SK-N-SH treated with all-trans-retinoic acid at 6 μM for 48 hours (cell line): Measurements from ENCODE around the gene OGN.

Source experiments
- ATAC-seq: fragments of 200-7000 bp; cut with Tn5 transposase; 3 replicates; pipeline ENCODE4 v1.9.1; 2020; ENCODE audit warnings: mild to moderate bottlenecking, moderate library complexity
- ARNTL ChIP-seq: fragments of 450-650 bp; formaldehyde crosslinking; IDR thresholded peaks from 2 replicates; pipeline ENCODE4 v1.5.0; 2020; ENCODE audit warnings: low read depth, mild to moderate bottlenecking, moderate library complexity, borderline replicate concordance
- BACH2 ChIP-seq: fragments of 250-450 bp; sonication (Bioruptor Pico); IDR thresholded peaks from 2 replicates; pipeline ENCODE4 v1.9.0; 2021; ENCODE audit warnings: mild to moderate bottlenecking, borderline replicate concordance
- CSDC2 ChIP-seq: fragments of 250-450 bp; sonication (Bioruptor Pico); IDR thresholded peaks from 2 replicates; pipeline ENCODE4 v1.5.0; 2020; ENCODE audit warnings: mild to moderate bottlenecking, moderate library complexity
- CSRNP3 ChIP-seq: fragments of 250-450 bp; sonication (Bioruptor Pico); IDR thresholded peaks from 2 replicates; pipeline ENCODE4 v1.5.1; 2021; ENCODE audit warnings: mild to moderate bottlenecking, moderate library complexity
- ESRRG ChIP-seq: fragments of 250-450 bp; sonication (Bioruptor Pico); IDR thresholded peaks from 2 replicates; pipeline ENCODE4 v1.6.1; 2021; ENCODE audit warnings: mild to moderate bottlenecking
- GLIS3 ChIP-seq: fragments of 250-450 bp; sonication (Bioruptor Pico); IDR thresholded peaks from 2 replicates; pipeline ENCODE4 v1.5.0; 2020; ENCODE audit warnings: mild to moderate bottlenecking, moderate library complexity
- ISL1 ChIP-seq: fragments of 250-450 bp; sonication (Bioruptor Pico); IDR thresholded peaks from 2 replicates; pipeline ENCODE4 v2.1.2; 2022; ENCODE audit warnings: mild to moderate bottlenecking, moderate library complexity
- OSR1 ChIP-seq: fragments of 250-450 bp; sonication (Bioruptor Pico); IDR thresholded peaks from 2 replicates; pipeline ENCODE4 v1.8.0; 2022; ENCODE audit warnings: moderate library complexity, mild to moderate bottlenecking, inconsistent platforms
- PPARA ChIP-seq: fragments of 250-450 bp; sonication (Bioruptor Pico); IDR thresholded peaks from 2 replicates; pipeline ENCODE4 v1.5.0; 2020; ENCODE audit warnings: mild to moderate bottlenecking, borderline replicate concordance
- RARB ChIP-seq: fragments of 250-450 bp; sonication (Bioruptor Pico); IDR thresholded peaks from 2 replicates; pipeline ENCODE4 v1.8.0; 2021; ENCODE audit warnings: mild to moderate bottlenecking, moderate library complexity
- SNAI2 ChIP-seq: fragments of 250-450 bp; sonication (Bioruptor Pico); IDR thresholded peaks from 2 replicates; pipeline ENCODE4 v1.5.0; 2020; ENCODE audit warnings: mild to moderate bottlenecking, moderate library complexity
- TCF4 ChIP-seq: fragments of 250-450 bp; sonication (Bioruptor Pico); IDR thresholded peaks from 2 replicates; pipeline ENCODE4 v1.8.0; 2021; ENCODE audit warnings: mild to moderate bottlenecking, moderate library complexity, borderline replicate concordance
- TOX ChIP-seq: fragments of 250-450 bp; sonication (Bioruptor Pico); IDR thresholded peaks from 2 replicates; pipeline ENCODE4 v1.8.0; 2021; ENCODE audit warnings: mild to moderate bottlenecking, moderate library complexity, borderline replicate concordance
- ZC3H10 ChIP-seq: fragments of 250-450 bp; sonication (Bioruptor Pico); IDR thresholded peaks from 2 replicates; pipeline ENCODE4 v1.5.1; 2021; ENCODE audit warnings: mild to moderate bottlenecking, moderate library complexity
- ZFP3 ChIP-seq: fragments of 250-450 bp; sonication (Bioruptor Pico); IDR thresholded peaks from 2 replicates; pipeline ENCODE4 v1.5.0; 2020; ENCODE audit warnings: mild to moderate bottlenecking, moderate library complexity
- ZFP30 ChIP-seq: fragments of 450-650 bp; formaldehyde crosslinking; IDR thresholded peaks from 2 replicates; pipeline ENCODE4 v1.5.0; 2022; ENCODE audit warnings: mild to moderate bottlenecking, moderate library complexity
- ZNF565 ChIP-seq: fragments of 450-650 bp; formaldehyde crosslinking; conservative IDR thresholded peaks from 2 replicates; pipeline ENCODE4 v1.5.0; 2020; ENCODE audit warnings: low read depth, mild to moderate bottlenecking, moderate library complexity
- ZNF70 ChIP-seq: fragments of 450-650 bp; formaldehyde crosslinking; IDR thresholded peaks from 2 replicates; pipeline ENCODE4 v1.5.0; 2020; ENCODE audit warnings: mild to moderate bottlenecking, moderate library complexity
- ZNF8 ChIP-seq: fragments of 450-650 bp; formaldehyde crosslinking; IDR thresholded peaks from 2 replicates; pipeline ENCODE4 v1.5.0; 2020; ENCODE audit warnings: mild to moderate bottlenecking, moderate library complexity
- TF ChIP-seq, protein P1 (sequence below): fragments of 250-450 bp; sonication (Bioruptor Pico); IDR thresholded peaks from 2 replicates; pipeline ENCODE4 v1.5.0; 2020; ENCODE audit warnings: mild to moderate bottlenecking, moderate library complexity

OGN gene, protein sequence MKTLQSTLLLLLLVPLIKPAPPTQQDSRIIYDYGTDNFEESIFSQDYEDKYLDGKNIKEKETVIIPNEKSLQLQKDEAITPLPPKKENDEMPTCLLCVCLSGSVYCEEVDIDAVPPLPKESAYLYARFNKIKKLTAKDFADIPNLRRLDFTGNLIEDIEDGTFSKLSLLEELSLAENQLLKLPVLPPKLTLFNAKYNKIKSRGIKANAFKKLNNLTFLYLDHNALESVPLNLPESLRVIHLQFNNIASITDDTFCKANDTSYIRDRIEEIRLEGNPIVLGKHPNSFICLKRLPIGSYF

GRCh38 chr9:92404042-92404836 is at the start of gene OGN:
Gene OGN (minus strand): TSS chr9:92404578. CDS start chr9:92403407, 1,171 bp downstream.
- ATAC-seq: peak; percentile 81
- TF ChIP-seq SNAI2 (CRISPR knock-in tag) (no peak), RARB (no peak), CSDC2 (no peak), ARNTL (CRISPR knock-in tag) (no peak), GLIS3 (no peak), BACH2 (CRISPR knock-in tag) (no peak), ZNF8 (no peak), ZFP3 (CRISPR knock-in tag) (no peak), ISL1 (CRISPR knock-in tag) (no peak), ZNF70 (CRISPR knock-in tag) (no peak)
- TF ChIP-seq, protein P1, sequence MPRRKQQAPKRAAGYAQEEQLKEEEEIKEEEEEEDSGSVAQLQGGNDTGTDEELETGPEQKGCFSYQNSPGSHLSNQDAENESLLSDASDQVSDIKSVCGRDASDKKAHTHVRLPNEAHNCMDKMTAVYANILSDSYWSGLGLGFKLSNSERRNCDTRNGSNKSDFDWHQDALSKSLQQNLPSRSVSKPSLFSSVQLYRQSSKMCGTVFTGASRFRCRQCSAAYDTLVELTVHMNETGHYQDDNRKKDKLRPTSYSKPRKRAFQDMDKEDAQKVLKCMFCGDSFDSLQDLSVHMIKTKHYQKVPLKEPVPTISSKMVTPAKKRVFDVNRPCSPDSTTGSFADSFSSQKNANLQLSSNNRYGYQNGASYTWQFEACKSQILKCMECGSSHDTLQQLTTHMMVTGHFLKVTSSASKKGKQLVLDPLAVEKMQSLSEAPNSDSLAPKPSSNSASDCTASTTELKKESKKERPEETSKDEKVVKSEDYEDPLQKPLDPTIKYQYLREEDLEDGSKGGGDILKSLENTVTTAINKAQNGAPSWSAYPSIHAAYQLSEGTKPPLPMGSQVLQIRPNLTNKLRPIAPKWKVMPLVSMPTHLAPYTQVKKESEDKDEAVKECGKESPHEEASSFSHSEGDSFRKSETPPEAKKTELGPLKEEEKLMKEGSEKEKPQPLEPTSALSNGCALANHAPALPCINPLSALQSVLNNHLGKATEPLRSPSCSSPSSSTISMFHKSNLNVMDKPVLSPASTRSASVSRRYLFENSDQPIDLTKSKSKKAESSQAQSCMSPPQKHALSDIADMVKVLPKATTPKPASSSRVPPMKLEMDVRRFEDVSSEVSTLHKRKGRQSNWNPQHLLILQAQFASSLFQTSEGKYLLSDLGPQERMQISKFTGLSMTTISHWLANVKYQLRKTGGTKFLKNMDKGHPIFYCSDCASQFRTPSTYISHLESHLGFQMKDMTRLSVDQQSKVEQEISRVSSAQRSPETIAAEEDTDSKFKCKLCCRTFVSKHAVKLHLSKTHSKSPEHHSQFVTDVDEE (CRISPR knock-in tag): no peak

DNA sequence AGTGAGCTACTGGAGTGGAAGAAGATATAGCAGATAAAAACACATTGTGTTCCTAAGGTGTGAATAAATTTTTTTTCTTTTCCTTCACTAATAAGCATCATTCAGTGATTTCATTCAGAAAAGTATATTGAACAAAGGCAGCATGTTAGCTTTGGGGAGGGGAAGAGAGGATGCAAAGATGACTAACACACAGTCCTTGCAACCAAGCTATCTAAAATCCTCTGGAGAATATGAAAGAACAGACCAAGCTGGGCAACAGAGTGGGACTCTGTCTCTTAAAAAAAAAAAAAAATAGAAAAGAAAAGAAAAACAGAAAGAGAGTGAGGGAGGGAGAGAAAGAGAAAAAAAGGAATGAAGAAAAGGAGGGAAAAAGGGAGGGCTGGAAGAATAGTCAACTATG is 42.2 kb upstream of the OGN start:
- ATAC-seq: no peak
- no peak for TF ChIP-seq SNAI2 (CRISPR knock-in tag)
- no peak for TF ChIP-seq ZNF8
- no peak for TF ChIP-seq ZNF565
- no peak for TF ChIP-seq TCF4 (CRISPR knock-in tag)
- TF ChIP-seq ZNF70 (CRISPR knock-in tag): no peak
- TF ChIP-seq GLIS3: no peak
- TF ChIP-seq TOX (CRISPR knock-in tag): no peak
- TF ChIP-seq ARNTL (CRISPR knock-in tag): no peak
- TF ChIP-seq ZFP3 (CRISPR knock-in tag): no peak
- no peak for TF ChIP-seq RARB
- TF ChIP-seq ESRRG (CRISPR knock-in tag): no peak
- no peak for TF ChIP-seq CSDC2
- TF ChIP-seq, protein P1 (CRISPR knock-in tag): no peak
- TF ChIP-seq PPARA (CRISPR knock-in tag): no peak
- TF ChIP-seq, all 23 proteins: peak for 0

DNA sequence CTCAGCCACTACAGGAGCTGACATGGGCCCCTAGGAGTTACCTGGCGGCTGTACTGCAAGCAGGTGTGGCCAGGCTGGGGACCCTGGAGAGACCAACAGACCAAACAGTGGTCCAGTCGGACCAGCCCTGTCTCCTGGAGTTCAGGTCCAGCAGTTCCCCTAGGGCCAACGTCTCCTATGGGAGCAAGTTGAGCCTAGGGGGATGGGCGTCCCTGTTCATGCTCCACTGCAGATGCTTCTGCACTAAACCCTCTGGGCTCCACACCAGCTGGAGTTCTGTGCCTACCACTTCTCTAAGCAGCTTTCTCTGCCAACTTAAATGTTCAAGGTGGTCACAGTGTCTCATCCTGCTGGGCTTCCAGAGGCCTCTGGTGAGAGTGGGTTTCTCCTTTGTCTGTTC is 40.5 kb upstream of the OGN start:
- TF ChIP-seq PPARA (CRISPR knock-in tag) (no peak), ZFP30 (CRISPR knock-in tag) (no peak), ZNF8 (no peak), RARB (no peak), ZNF70 (CRISPR knock-in tag) (no peak), CSRNP3 (CRISPR knock-in tag) (no peak), TOX (CRISPR knock-in tag) (no peak), ARNTL (CRISPR knock-in tag) (no peak), ZC3H10 (no peak), ZFP3 (CRISPR knock-in tag) (no peak), TCF4 (CRISPR knock-in tag) (no peak), SNAI2 (CRISPR knock-in tag) (no peak), ZNF565 (no peak), OSR1 (CRISPR knock-in tag) (no peak)
- TF ChIP-seq, protein P1 (CRISPR knock-in tag): no peak
- no peak for ATAC-seq
